GM18511 (cell line): Measurements from ENCODE around the gene TRHDE.
"Not testable (repeated sequence)": the region's sequence is repeated elsewhere in the genome, so short reads cannot be mapped to it uniquely, and the experiment has no call there.

Experiments used
- ATAC-seq: cut with Tn5 transposase; IDR thresholded peaks from one replicate; pipeline ENCODE4 v1.9.1; 2021; ENCODE audit warnings: mild to moderate bottlenecking, moderate library complexity; ENCODE audit not compliant: unreplicated experiment

Gene TRHDE

GRCh38 chr12:72502546-72502945, 230.4 kb downstream of the TRHDE start:
- no peak for ATAC-seq

GRCh38 chr12:72505227-72505626, 233.1 kb downstream of the TRHDE start:
- ATAC-seq, result no peak

GRCh38 chr12:72509891-72510290, 237.7 kb downstream of the TRHDE start:
- no peak for ATAC-seq

GRCh38 chr12:72510772-72511171, 238.6 kb downstream of the TRHDE start:
- ATAC-seq, result no peak

GRCh38 chr12:72511498-72511897, 239.3 kb downstream of the TRHDE start:
- ATAC-seq, result no peak

- ATAC-seq, result no peak
Observed at GRCh38 chr12:72511906-72512305, 239.7 kb downstream of the TRHDE start.

- not testable (repeated sequence) for ATAC-seq
Observed at GRCh38 chr12:72520044-72520678, 248.0 kb downstream of the TRHDE start.

GRCh38 chr12:72521326-72521725, 249.2 kb downstream of the TRHDE start:
- no peak for ATAC-seq

- no peak for ATAC-seq
Observed at GRCh38 chr12:72522411-72522810, 250.2 kb downstream of the TRHDE start.

GRCh38 chr12:72523754-72524153, 251.6 kb downstream of the TRHDE start:
- ATAC-seq, result no peak

GRCh38 chr12:72535212-72535990, 263.2 kb downstream of the TRHDE start:
- ATAC-seq, result no peak

- no peak for ATAC-seq
Observed at GRCh38 chr12:72540811-72541210, 268.6 kb downstream of the TRHDE start.

GRCh38 chr12:72543777-72544467, 271.8 kb downstream of the TRHDE start:
- no peak for ATAC-seq

GRCh38 chr12:72546106-72546505, 273.9 kb downstream of the TRHDE start:
- no peak for ATAC-seq

- no peak for ATAC-seq
Observed at GRCh38 chr12:72547573-72547972, 275.4 kb downstream of the TRHDE start.

- no peak for ATAC-seq
Observed at GRCh38 chr12:72549184-72549583, 277.0 kb downstream of the TRHDE start.

- no peak for ATAC-seq
Observed at GRCh38 chr12:72560003-72560769, 288.0 kb downstream of the TRHDE start.

GRCh38 chr12:72570601-72571000, 298.4 kb downstream of the TRHDE start:
- peak; percentile 71 for ATAC-seq

GRCh38 chr12:72574138-72574537, 302.0 kb downstream of the TRHDE start:
- no peak for ATAC-seq

- ATAC-seq, result no peak
Observed at GRCh38 chr12:72578327-72578726, 306.2 kb downstream of the TRHDE start.

GRCh38 chr12:72586456-72586855, 314.3 kb downstream of the TRHDE start:
- ATAC-seq, result no peak
